Dendritic cell treated with granulocyte-macrophage colony-stimulating factor and Interleukin-4, amounts not matched to agents 40 ng/mL and 50 ng/mL, for 4 days (primary cell): ENCODE measurements around the gene KRTAP16-1.

Experiments used
- H3K27ac Mint-ChIP-seq: one replicate; pipeline ENCODE4 v1.8.0; 2022; ENCODE audit warnings: mild to moderate bottlenecking, mixed read lengths
- H3K27me3 Mint-ChIP-seq: one replicate; pipeline ENCODE4 v1.8.0; 2022; ENCODE audit warnings: mild to moderate bottlenecking, mixed read lengths
- H3K36me3 Mint-ChIP-seq: one replicate; pipeline ENCODE4 v1.8.0; 2022; ENCODE audit warnings: low read depth, mixed read lengths
- H3K4me1 Mint-ChIP-seq: one replicate; pipeline ENCODE4 v1.8.0; 2022; ENCODE audit warnings: low read depth, mixed read lengths
- H3K4me3 Mint-ChIP-seq: one replicate; pipeline ENCODE4 v1.8.0; 2022; ENCODE audit warnings: mild to moderate bottlenecking, moderate library complexity, mixed read lengths
- H3K9me3 Mint-ChIP-seq: one replicate; pipeline ENCODE4 v1.8.0; 2022; ENCODE audit warnings: mixed read lengths
- intact Hi-C: fragments of 100-400 bp; cut with micrococcal nuclease; formaldehyde crosslinking; loops from one replicate; pipeline ENCODE4 v1.15.0; 2022

The KRTAP16-1 gene

GRCh38 chr17:41335747-41336146, 26.6 kb upstream of the KRTAP16-1 start:
- intact Hi-C loops: no loop called here
- Mint-ChIP-seq H3K4me1 (peaks cover 21% of the 10 kb centered on the region), H3K27me3 (peaks cover 4% of the 10 kb centered on the region), H3K27ac (no peak overlapping the region), H3K4me3 (no peak overlapping the region), H3K9me3 (no peaks in the 10 kb centered on the region), H3K36me3 (no peaks in the 10 kb centered on the region)

GRCh38 chr17:41334385-41335305, 25.5 kb upstream of the KRTAP16-1 start:
- Mint-ChIP-seq H3K27me3 (peaks cover 4% of the 10 kb centered on the region), H3K9me3 (no peaks in the 10 kb centered on the region), H3K27ac (no peak overlapping the region), H3K4me1 (peaks cover 10% of the 10 kb centered on the region), H3K36me3 (no peaks in the 10 kb centered on the region), H3K4me3 (no peak overlapping the region)
- intact Hi-C loops: no loop called here

- peaks cover 2% of the 10 kb centered on the region for H3K4me1 Mint-ChIP-seq
- intact Hi-C loops: no loop called here
- no peak overlapping the region for H3K4me3 Mint-ChIP-seq
- H3K36me3 Mint-ChIP-seq: no peaks in the 10 kb centered on the region
- H3K9me3 Mint-ChIP-seq: no peaks in the 10 kb centered on the region
- no peak overlapping the region for H3K27ac Mint-ChIP-seq
- peaks cover 5% of the 10 kb centered on the region for H3K27me3 Mint-ChIP-seq
Observed at GRCh38 chr17:41333836-41334235, 24.7 kb upstream of the KRTAP16-1 start.

- no peaks in the 10 kb centered on the region for H3K4me1 Mint-ChIP-seq
- intact Hi-C loops: no loop called here
- peaks cover 5% of the 10 kb centered on the region for H3K27me3 Mint-ChIP-seq
- no peak overlapping the region for H3K4me3 Mint-ChIP-seq
- no peaks in the 10 kb centered on the region for H3K9me3 Mint-ChIP-seq
- H3K36me3 Mint-ChIP-seq: no peaks in the 10 kb centered on the region
- H3K27ac Mint-ChIP-seq: no peak overlapping the region
Observed at GRCh38 chr17:41333098-41333497, 24.0 kb upstream of the KRTAP16-1 start.

- intact Hi-C loops: no loop called here
- no peaks in the 10 kb centered on the region for H3K36me3 Mint-ChIP-seq
- H3K27me3 Mint-ChIP-seq: peaks cover 5% of the 10 kb centered on the region
- H3K9me3 Mint-ChIP-seq: no peaks in the 10 kb centered on the region
- H3K27ac Mint-ChIP-seq: no peak overlapping the region
- H3K4me1 Mint-ChIP-seq: no peaks in the 10 kb centered on the region
- H3K4me3 Mint-ChIP-seq: no peak overlapping the region
Observed at GRCh38 chr17:41332239-41332638, 23.1 kb upstream of the KRTAP16-1 start.

GRCh38 chr17:41331606-41332005, 22.5 kb upstream of the KRTAP16-1 start:
- H3K9me3 Mint-ChIP-seq: no peaks in the 10 kb centered on the region
- H3K27ac Mint-ChIP-seq: no peak overlapping the region
- peaks cover 5% of the 10 kb centered on the region for H3K27me3 Mint-ChIP-seq
- peaks cover 2% of the 10 kb centered on the region for H3K4me1 Mint-ChIP-seq
- intact Hi-C loops: no loop called here
- no peak overlapping the region for H3K4me3 Mint-ChIP-seq
- no peaks in the 10 kb centered on the region for H3K36me3 Mint-ChIP-seq

- intact Hi-C loops: loop anchor here (10.0 kb wide), 1 partner anchor 525 kb away; no protein-coding TSS in a partner anchor
- no peaks in the 10 kb centered on the region for H3K9me3 Mint-ChIP-seq
- peaks cover 4% of the 10 kb centered on the region for H3K4me1 Mint-ChIP-seq
- no peaks in the 10 kb centered on the region for H3K36me3 Mint-ChIP-seq
- peaks cover 2% of the 10 kb centered on the region for H3K27me3 Mint-ChIP-seq
- no peak overlapping the region for H3K27ac Mint-ChIP-seq
- H3K4me3 Mint-ChIP-seq: no peak overlapping the region
Observed at GRCh38 chr17:41329279-41329948, 20.3 kb upstream of the KRTAP16-1 start.

GRCh38 chr17:41328207-41328606, 19.1 kb upstream of the KRTAP16-1 start:
- H3K27ac Mint-ChIP-seq: no peak overlapping the region
- peaks cover 7% of the 10 kb centered on the region for H3K27me3 Mint-ChIP-seq
- H3K9me3 Mint-ChIP-seq: no peaks in the 10 kb centered on the region
- peaks cover 4% of the 10 kb centered on the region for H3K4me1 Mint-ChIP-seq
- no peak overlapping the region for H3K4me3 Mint-ChIP-seq
- intact Hi-C loops: loop anchor here (10.0 kb wide), 1 partner anchor 523 kb away; no protein-coding TSS in a partner anchor
- no peaks in the 10 kb centered on the region for H3K36me3 Mint-ChIP-seq

- intact Hi-C loops: loop anchor here (10.0 kb wide), 1 partner anchor 523 kb away; no protein-coding TSS in a partner anchor
- Mint-ChIP-seq H3K4me1 (peaks cover 4% of the 10 kb centered on the region), H3K9me3 (no peaks in the 10 kb centered on the region), H3K27ac (no peak overlapping the region), H3K36me3 (no peaks in the 10 kb centered on the region), H3K4me3 (no peak overlapping the region), H3K27me3 (peaks cover 7% of the 10 kb centered on the region)
Observed at GRCh38 chr17:41327411-41328120, 18.5 kb upstream of the KRTAP16-1 start.

GRCh38 chr17:41326173-41327145, 17.4 kb upstream of the KRTAP16-1 start:
- Mint-ChIP-seq H3K4me1 (peaks cover 4% of the 10 kb centered on the region), H3K4me3 (no peak overlapping the region), H3K36me3 (no peaks in the 10 kb centered on the region), H3K27me3 (peaks cover 7% of the 10 kb centered on the region), H3K27ac (no peak overlapping the region), H3K9me3 (no peaks in the 10 kb centered on the region)
- intact Hi-C loops: loop anchor here (10.0 kb wide), 1 partner anchor 522 kb away; no protein-coding TSS in a partner anchor

GRCh38 chr17:41325611-41326010, 16.5 kb upstream of the KRTAP16-1 start:
- intact Hi-C loops: loop anchor here (10.0 kb wide), 1 partner anchor 521 kb away; no protein-coding TSS in a partner anchor
- no peak overlapping the region for H3K4me3 Mint-ChIP-seq
- no peaks in the 10 kb centered on the region for H3K36me3 Mint-ChIP-seq
- H3K9me3 Mint-ChIP-seq: peaks cover 3% of the 10 kb centered on the region
- no peak overlapping the region for H3K27ac Mint-ChIP-seq
- peaks cover 4% of the 10 kb centered on the region for H3K4me1 Mint-ChIP-seq
- H3K27me3 Mint-ChIP-seq: peaks cover 7% of the 10 kb centered on the region

GRCh38 chr17:41325126-41325525, 16.0 kb upstream of the KRTAP16-1 start:
- no peak overlapping the region for H3K27ac Mint-ChIP-seq

More at GRCh38 chr17:41325126-41325525, 16.0 kb upstream of the KRTAP16-1 start:
- intact Hi-C loops: loop anchor here (10.0 kb wide), 1 partner anchor 520 kb away; no protein-coding TSS in a partner anchor
- peaks cover 4% of the 10 kb centered on the region for H3K4me1 Mint-ChIP-seq
- no peaks in the 10 kb centered on the region for H3K36me3 Mint-ChIP-seq
- H3K27me3 Mint-ChIP-seq: peaks cover 7% of the 10 kb centered on the region
- H3K4me3 Mint-ChIP-seq: no peak overlapping the region
- peaks cover 8% of the 10 kb centered on the region for H3K9me3 Mint-ChIP-seq
